ENCODE measurements around the gene LMF1. TPM values are rescaled to one million over a fixed set of nuclear protein-coding genes. Genes with fewer than 3 reads are reported as not detected.

LMF1 gene
- total and polyA plus RNA-seq, 9 of the 15 experiments (the other 6 are each of a cell fraction or from before 2014, with no cell fraction given), result 0.11 to 1.6 (median 0.55) TPM; not detected in 1

DNA sequence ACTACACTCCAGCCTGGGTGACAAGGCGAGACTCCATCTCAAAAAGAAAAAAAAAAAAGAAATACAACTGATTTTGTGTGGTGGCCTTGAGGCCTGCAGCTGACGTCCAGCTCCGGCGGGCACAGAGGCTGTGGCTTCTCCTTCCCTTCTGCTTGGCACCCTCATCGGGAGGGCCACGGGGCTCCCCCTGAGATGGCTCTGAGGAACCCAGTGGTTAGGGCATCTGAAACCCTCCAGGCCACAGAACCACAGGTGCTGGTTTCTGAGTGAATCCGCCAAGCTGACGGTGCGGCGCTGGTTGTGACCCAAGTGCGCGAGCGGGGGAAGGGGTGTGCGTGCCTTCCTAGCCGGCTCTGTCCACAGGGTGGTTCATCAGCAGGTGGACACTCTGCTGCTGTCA is 63.4 kb downstream of the LMF1 start (continued):
- TF ChIP-seq GTF2E2 (tag; IDR thresholded peaks at IDR 0.05), result no peak
- no peak for TF ChIP-seq ZKSCAN8 (CRISPR knock-in tag; IDR thresholded peaks at IDR 0.05)
- no peak for TF ChIP-seq ZEB2 (IDR thresholded peaks at IDR 0.05)

DNA sequence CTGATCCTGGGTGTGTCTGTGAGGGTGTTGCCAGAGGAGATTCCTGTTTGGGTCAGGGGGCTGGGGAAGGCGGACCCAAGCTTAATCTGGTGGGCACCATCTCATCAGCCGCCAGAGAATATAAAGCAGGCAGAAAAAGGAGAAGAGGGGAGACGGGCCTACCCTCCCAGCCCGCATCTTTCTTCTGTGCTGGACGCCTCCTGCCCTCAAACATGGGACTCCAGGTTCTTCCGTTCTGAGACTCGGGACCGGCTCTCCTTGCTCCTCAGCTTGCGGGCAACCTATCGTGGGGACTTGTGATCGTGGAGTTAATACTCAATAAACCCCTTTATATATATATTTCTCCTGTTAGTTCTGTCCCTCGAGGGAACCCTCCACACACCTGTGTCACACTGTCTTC is 64.5 kb downstream of the LMF1 start:
- BruUV-seq (replicated peaks), result no TSS peak
- intact Hi-C loops (cut with micrococcal nuclease) (no loop called here), in situ Hi-C loops (cut with MboI) (no loop called here)
- no peak for TF ChIP-seq PML (IDR thresholded peaks at IDR 0.05; ENCODE audit: low read length)
- TF ChIP-seq NCOA6 (IDR thresholded peaks at IDR 0.05), result no peak
- TF ChIP-seq STAT5B (CRISPR knock-in tag; IDR thresholded peaks at IDR 0.05), result no peak
- no peak for TF ChIP-seq ARID3B (CRISPR knock-in tag; IDR thresholded peaks at IDR 0.05; ENCODE audit: borderline replicate concordance)
- TF ChIP-seq ZNF785 (CRISPR knock-in tag; IDR thresholded peaks at IDR 0.05), result no peak
- TF ChIP-seq PHTF2 (CRISPR knock-in tag; IDR thresholded peaks at IDR 0.05), result no peak
- TF ChIP-seq SIN3B (IDR thresholded peaks at IDR 0.05; ENCODE audit: low read depth), result no peak
- TF ChIP-seq, protein P1, sequence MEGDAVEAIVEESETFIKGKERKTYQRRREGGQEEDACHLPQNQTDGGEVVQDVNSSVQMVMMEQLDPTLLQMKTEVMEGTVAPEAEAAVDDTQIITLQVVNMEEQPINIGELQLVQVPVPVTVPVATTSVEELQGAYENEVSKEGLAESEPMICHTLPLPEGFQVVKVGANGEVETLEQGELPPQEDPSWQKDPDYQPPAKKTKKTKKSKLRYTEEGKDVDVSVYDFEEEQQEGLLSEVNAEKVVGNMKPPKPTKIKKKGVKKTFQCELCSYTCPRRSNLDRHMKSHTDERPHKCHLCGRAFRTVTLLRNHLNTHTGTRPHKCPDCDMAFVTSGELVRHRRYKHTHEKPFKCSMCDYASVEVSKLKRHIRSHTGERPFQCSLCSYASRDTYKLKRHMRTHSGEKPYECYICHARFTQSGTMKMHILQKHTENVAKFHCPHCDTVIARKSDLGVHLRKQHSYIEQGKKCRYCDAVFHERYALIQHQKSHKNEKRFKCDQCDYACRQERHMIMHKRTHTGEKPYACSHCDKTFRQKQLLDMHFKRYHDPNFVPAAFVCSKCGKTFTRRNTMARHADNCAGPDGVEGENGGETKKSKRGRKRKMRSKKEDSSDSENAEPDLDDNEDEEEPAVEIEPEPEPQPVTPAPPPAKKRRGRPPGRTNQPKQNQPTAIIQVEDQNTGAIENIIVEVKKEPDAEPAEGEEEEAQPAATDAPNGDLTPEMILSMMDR (IDR thresholded peaks at IDR 0.05 in 2 of 3, conservative IDR thresholded peaks at IDR 0.05 in 1 of 3; ENCODE audit: insufficient read depth in 2 of 3, low read depth in 1 of 3, low read length in 3 of 3), result no peak
- no peak for TF ChIP-seq MEIS2 (IDR thresholded peaks at IDR 0.05; ENCODE audit: partially characterized antibody)
- TF ChIP-seq ZFPM2 (CRISPR knock-in tag; IDR thresholded peaks at IDR 0.05), result no peak
- no peak for TF ChIP-seq SMARCB1 (IDR thresholded peaks at IDR 0.05; ENCODE audit: insufficient read length, low read depth)
- TF ChIP-seq ZNF778 (CRISPR knock-in tag; IDR thresholded peaks at IDR 0.05), result no peak
- TF ChIP-seq, protein P2, sequence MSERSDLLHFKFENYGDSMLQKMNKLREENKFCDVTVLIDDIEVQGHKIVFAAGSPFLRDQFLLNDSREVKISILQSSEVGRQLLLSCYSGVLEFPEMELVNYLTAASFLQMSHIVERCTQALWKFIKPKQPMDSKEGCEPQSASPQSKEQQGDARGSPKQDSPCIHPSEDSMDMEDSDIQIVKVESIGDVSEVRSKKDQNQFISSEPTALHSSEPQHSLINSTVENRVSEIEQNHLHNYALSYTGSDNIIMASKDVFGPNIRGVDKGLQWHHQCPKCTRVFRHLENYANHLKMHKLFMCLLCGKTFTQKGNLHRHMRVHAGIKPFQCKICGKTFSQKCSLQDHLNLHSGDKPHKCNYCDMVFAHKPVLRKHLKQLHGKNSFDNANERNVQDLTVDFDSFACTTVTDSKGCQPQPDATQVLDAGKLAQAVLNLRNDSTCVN (CRISPR knock-in tag; IDR thresholded peaks at IDR 0.05), result no peak
- TF ChIP-seq, protein P3, sequence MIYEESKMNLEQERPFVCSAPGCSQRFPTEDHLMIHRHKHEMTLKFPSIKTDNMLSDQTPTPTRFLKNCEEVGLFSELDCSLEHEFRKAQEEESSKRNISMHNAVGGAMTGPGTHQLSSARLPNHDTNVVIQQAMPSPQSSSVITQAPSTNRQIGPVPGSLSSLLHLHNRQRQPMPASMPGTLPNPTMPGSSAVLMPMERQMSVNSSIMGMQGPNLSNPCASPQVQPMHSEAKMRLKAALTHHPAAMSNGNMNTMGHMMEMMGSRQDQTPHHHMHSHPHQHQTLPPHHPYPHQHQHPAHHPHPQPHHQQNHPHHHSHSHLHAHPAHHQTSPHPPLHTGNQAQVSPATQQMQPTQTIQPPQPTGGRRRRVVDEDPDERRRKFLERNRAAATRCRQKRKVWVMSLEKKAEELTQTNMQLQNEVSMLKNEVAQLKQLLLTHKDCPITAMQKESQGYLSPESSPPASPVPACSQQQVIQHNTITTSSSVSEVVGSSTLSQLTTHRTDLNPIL (CRISPR knock-in tag; IDR thresholded peaks at IDR 0.05), result no peak
- TF ChIP-seq SMAD2 (IDR thresholded peaks at IDR 0.05; ENCODE audit: low read depth, low read length), result no peak

More for the DNA sequence above, 64.5 kb downstream of the LMF1 start:
- Histone ChIP-seq H3K4me1 (replicated peaks in 1 of 2; ENCODE audit: control insufficient read depth in 2 of 2, insufficient read depth in 2 of 2, low read length in 2 of 2) (peaks cover 0 to 18% of the 10 kb centered on the region in 2 experiments; a peak in 1 of 5 replicates), H3K4me3 (no peak overlapping the region), H2AFZ (ENCODE audit: low read depth, low read length) (no peak overlapping the region), H3K9ac (ENCODE audit: insufficient read depth in 1 of 2, low read depth in 2 of 2, low read length in 2 of 2) (no peak overlapping the region), H3K9me1 (ENCODE audit: control insufficient read depth, insufficient read depth, low read length) (no peaks in the 10 kb centered on the region), H4K20me1 (replicated peaks; ENCODE audit: control insufficient read depth, insufficient read depth, low read length) (peaks cover 10% of the 10 kb centered on the region; the same call in 1 of the 2 replicates), H3K27ac (ENCODE audit: extremely low read depth, low read depth, low read length) (no peak overlapping the region), H3K79me2 (ENCODE audit: control insufficient read depth, insufficient read depth, low read length) (no peaks in the 10 kb centered on the region), H3K36me3 (ENCODE audit: control insufficient read depth, insufficient read depth, low read length) (no peaks in the 10 kb centered on the region), H3K27me3 (ENCODE audit: control insufficient read depth in 2 of 2, insufficient read depth in 2 of 2, low read length in 2 of 2) (peaks cover 17 to 66% of the 10 kb centered on the region in 2 experiments; a peak in 4 of 5 replicates), H3K9me3 (replicated peaks; ENCODE audit: control insufficient read depth, insufficient read depth, low read depth, low read length) (no peaks in the 10 kb centered on the region), H3K4me2 (ENCODE audit: insufficient read depth, low read length) (no peak overlapping the region)
- WGBS (ENCODE audit: insufficient coverage, low coverage, missing lambda C conversion rate), result 4% methylated on average over 11 of the region's 12 CpGs
- FAIRE-seq (no peak), ATAC-seq (no peak), DNase-seq (ENCODE audit: extremely low read depth in 1 of 4, low spot score in 3 of 4) (no peak)
- ChIA-PET CTCF (ENCODE audit: low intra/inter-chr PET ratio) (no interaction called here), POLR2A (no interaction called here)

Measured in K562 (cell line).